ENCODE results near the gene NTN3.

DNA sequence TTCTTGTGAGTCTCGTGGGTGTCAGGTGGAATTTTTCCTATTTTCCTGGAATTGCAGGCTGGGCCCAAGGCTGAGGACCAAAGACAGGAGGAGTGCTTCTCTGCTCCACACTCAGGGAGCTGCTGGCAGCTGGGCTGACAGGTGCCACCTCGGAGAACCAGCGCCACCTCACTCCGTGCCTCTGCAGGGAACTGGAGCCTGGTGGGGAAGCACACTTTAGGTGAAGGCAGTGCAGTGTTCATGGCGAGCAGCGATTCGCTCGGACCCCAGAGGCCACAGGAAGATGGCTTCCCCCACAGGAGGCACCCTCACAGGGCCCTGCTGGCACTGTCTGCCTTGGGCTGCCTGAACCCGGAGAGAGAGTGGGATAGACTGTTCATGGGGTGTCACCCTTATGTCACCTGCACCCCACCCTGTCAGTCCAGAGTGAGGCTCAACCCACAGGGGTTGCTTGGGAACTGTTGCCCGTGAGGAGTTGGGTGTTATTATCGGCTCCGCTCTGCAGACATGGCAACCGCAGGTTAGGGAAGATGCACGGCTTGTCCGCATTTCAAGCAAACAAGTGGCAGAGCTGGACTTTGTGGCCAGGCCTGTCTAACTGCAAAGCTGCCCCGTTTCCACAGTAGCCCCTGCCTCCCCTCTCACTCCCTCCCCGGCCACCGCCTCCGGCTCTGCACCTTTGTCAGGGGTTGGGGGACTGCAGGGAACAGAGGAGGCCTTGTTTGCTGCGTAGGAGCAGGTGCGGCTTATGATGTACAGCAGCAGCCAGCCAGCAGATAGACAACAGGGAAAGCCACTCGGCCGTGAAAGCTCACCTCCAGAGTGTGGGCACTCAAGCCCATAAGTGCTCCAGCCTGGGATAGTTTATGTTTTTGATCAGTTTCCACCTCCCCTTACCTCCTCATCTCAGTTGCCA, 19.4 kb downstream of the NTN3 start:
- TF ChIP-seq POLR2A (IDR thresholded peaks at IDR 0.05): no peak
- TF ChIP-seq CTCF (IDR thresholded peaks at IDR 0.05): no peak
- TF ChIP-seq EP300 (IDR thresholded peaks at IDR 0.05): no peak
